ENCODE results near the gene INHBB.

The INHBB gene

GRCh38 chr2:120357768-120358167 lies 11.8 kb downstream of the INHBB start:
- no peak for DNase-seq (ENCODE audit: low read depth)

GRCh38 chr2:120358734-120359465 lies 13.0 kb downstream of the INHBB start:
- no peak for DNase-seq (ENCODE audit: low read depth)

- DNase-seq (ENCODE audit: low read depth) = no peak
Measured at GRCh38 chr2:120360307-120360855, 14.4 kb downstream of the INHBB start.

- DNase-seq (ENCODE audit: low read depth) = no peak
Measured at GRCh38 chr2:120362926-120363325, 17.0 kb downstream of the INHBB start.

- DNase-seq (ENCODE audit: low read depth) = no peak
Measured at GRCh38 chr2:120365236-120365793, 19.4 kb downstream of the INHBB start.

- DNase-seq (ENCODE audit: low read depth) = no peak
Measured at GRCh38 chr2:120366698-120367097, 20.8 kb downstream of the INHBB start.

- no peak for DNase-seq (ENCODE audit: low read depth)
Measured at GRCh38 chr2:120367221-120367620, 21.3 kb downstream of the INHBB start.

GRCh38 chr2:120367649-120368048 lies 21.7 kb downstream of the INHBB start:
- DNase-seq (ENCODE audit: low read depth) = no peak

- DNase-seq (ENCODE audit: low read depth) = no peak
Measured at GRCh38 chr2:120368086-120368485, 22.1 kb downstream of the INHBB start.

- no peak for DNase-seq (ENCODE audit: low read depth)
Measured at GRCh38 chr2:120369250-120369649, 23.3 kb downstream of the INHBB start.

GRCh38 chr2:120371969-120372625 lies 26.2 kb downstream of the INHBB start:
- no peak for DNase-seq (ENCODE audit: low read depth)

- DNase-seq (ENCODE audit: low read depth) = no peak
Measured at GRCh38 chr2:120372816-120373215, 26.9 kb downstream of the INHBB start.

- DNase-seq (ENCODE audit: low read depth) = no peak
Measured at GRCh38 chr2:120373424-120373823, 27.5 kb downstream of the INHBB start.

- DNase-seq (ENCODE audit: low read depth) = no peak
Measured at GRCh38 chr2:120374821-120375220, 28.9 kb downstream of the INHBB start.

GRCh38 chr2:120375251-120376020 lies 29.5 kb downstream of the INHBB start:
- no peak for DNase-seq (ENCODE audit: low read depth)

- DNase-seq (ENCODE audit: low read depth) = no peak
Measured at GRCh38 chr2:120376101-120376500, 30.2 kb downstream of the INHBB start.

- DNase-seq (ENCODE audit: low read depth) = no peak
Measured at GRCh38 chr2:120376679-120377640, 31.0 kb downstream of the INHBB start.

- no peak for DNase-seq (ENCODE audit: low read depth)
Measured at GRCh38 chr2:120378605-120379004, 32.7 kb downstream of the INHBB start.

- DNase-seq (ENCODE audit: low read depth) = no peak
Measured at GRCh38 chr2:120379916-120380893, 34.3 kb downstream of the INHBB start.

GRCh38 chr2:120381192-120381591 lies 35.3 kb downstream of the INHBB start:
- no peak for DNase-seq (ENCODE audit: low read depth)

Measured in stimulated activated CD8-positive, alpha-beta memory T cell treated with anti-CD3 and anti-CD28 coated beads, Interleukin-7, amount 100 ng/mL, for 24 hours (primary cell).